Mesothelial cell of epicardium (in vitro differentiated cells): Measurements from ENCODE around the gene NPY2R. TPM values are rescaled to one million over a fixed set of nuclear protein-coding genes. Genes with fewer than 3 reads are reported as not detected.

Experiments
- DNase-seq, 2 experiments: peaks; one replicate each; pipeline ENCODE4 v3.0.0; 2021; ENCODE audit warnings: low spot score in 2 of 2; ENCODE audit not compliant: unreplicated experiment in 2 of 2
- H3K27ac Mint-ChIP-seq: 2 replicates; pipeline ENCODE4 v1.8.0; 2021; ENCODE audit warnings: mixed read lengths
- H3K27me3 Mint-ChIP-seq: 2 replicates; pipeline ENCODE4 v1.8.0; 2021; ENCODE audit warnings: low read depth, mixed read lengths
- H3K36me3 Mint-ChIP-seq: 2 replicates; pipeline ENCODE4 v1.8.0; 2021; ENCODE audit warnings: mixed read lengths
- H3K4me1 Mint-ChIP-seq: 2 replicates; pipeline ENCODE4 v1.8.0; 2021; ENCODE audit warnings: mixed read lengths
- H3K4me3 Mint-ChIP-seq: 2 replicates; pipeline ENCODE4 v1.8.0; 2021; ENCODE audit warnings: mild to moderate bottlenecking, moderate library complexity, mixed read lengths
- H3K9me3 Mint-ChIP-seq: 2 replicates; pipeline ENCODE4 v1.8.0; 2021; ENCODE audit warnings: mixed read lengths
- total RNA-seq: library from RNA; stranded (reverse); gene quantifications from 3 replicates; pipeline ENCODE4 v1.2.1, GENCODE V29; 2021
- TF ChIP-seq, protein P1 (sequence below): fragments of 200-600 bp; sonication (generic); IDR thresholded peaks from one replicate; pipeline ENCODE4 v1.5.0; 2021; ENCODE audit warnings: antibody characterized with exemption; ENCODE audit not compliant: unreplicated experiment

The NPY2R gene
- total RNA-seq, 1 donor from 2014 or later, result not detected

DNA sequence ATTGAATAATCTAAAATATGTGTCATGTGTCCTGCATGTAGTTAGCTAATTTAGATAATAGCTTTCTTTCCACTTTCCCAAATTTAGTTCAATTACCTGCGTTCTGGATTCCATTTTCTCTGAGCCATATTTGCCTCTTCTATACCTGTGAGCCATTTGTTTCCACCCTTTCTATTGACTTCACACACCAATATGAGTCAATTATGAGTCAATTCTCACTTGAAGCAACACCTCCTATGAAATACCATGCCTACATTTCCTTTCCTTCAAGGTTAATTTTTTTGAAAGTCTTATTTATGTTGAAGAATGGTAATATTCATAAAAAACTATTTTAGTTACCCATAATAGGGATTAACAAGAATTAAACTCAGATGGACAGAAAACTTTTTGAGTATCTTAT is 25.8 kb downstream of the NPY2R start:
- H3K27ac Mint-ChIP-seq, result no peak overlapping the region

DNA sequence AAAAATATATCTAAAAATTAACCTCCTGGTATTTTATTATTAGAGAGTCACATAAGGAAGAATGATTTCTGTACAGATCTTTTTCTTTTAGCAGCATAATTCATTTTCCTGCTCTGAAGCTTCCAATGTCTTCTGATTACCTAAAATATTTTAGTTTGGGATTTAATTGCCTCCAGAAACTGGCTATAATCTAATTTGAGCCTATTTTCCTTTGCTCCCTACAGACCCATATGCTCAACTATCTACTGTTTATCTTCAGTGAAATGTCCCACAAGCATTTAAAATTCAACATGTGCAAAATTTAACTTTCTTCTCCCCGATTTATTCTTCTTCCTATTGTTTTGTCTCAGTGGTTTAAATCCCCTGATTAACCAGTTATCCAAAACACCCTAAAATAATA is 29.1 kb downstream of the NPY2R start:
- Mint-ChIP-seq H3K27me3 (no peaks in the 10 kb centered on the region), H3K4me1 (no peaks in the 10 kb centered on the region)

More for the DNA sequence above, 25.8 kb downstream of the NPY2R start:
- TF ChIP-seq, protein P1, sequence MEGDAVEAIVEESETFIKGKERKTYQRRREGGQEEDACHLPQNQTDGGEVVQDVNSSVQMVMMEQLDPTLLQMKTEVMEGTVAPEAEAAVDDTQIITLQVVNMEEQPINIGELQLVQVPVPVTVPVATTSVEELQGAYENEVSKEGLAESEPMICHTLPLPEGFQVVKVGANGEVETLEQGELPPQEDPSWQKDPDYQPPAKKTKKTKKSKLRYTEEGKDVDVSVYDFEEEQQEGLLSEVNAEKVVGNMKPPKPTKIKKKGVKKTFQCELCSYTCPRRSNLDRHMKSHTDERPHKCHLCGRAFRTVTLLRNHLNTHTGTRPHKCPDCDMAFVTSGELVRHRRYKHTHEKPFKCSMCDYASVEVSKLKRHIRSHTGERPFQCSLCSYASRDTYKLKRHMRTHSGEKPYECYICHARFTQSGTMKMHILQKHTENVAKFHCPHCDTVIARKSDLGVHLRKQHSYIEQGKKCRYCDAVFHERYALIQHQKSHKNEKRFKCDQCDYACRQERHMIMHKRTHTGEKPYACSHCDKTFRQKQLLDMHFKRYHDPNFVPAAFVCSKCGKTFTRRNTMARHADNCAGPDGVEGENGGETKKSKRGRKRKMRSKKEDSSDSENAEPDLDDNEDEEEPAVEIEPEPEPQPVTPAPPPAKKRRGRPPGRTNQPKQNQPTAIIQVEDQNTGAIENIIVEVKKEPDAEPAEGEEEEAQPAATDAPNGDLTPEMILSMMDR, result no peak
- Mint-ChIP-seq H3K27me3 (no peaks in the 10 kb centered on the region), H3K4me3 (no peak overlapping the region), H3K9me3 (no peaks in the 10 kb centered on the region), H3K36me3 (no peaks in the 10 kb centered on the region), H3K4me1 (no peaks in the 10 kb centered on the region)
- DNase-seq, result no peak

DNA sequence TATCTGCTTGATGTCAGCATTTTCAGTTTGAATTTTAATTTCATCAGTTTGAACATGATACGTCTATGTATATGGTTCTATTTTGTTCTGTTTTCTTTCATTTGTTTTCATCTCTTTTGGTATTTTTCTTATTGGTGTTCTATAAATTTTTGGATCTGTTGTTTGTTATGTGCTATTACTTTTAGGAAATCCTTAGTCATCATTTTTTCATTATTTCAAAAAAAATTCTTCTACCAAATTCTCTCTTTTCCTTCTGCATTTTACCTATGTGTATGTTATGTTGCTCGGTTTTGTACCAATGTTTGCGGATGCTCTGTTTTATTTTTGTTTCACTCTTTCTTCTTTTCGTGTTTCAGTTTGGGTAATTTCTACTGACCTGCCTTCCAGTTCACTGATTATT is 32.8 kb downstream of the NPY2R start:
- no peaks in the 10 kb centered on the region for H3K4me1 Mint-ChIP-seq
- H3K9me3 Mint-ChIP-seq, result peaks cover 8% of the 10 kb centered on the region
- peaks cover 4% of the 10 kb centered on the region for H3K27me3 Mint-ChIP-seq
- H3K36me3 Mint-ChIP-seq, result no peaks in the 10 kb centered on the region
- H3K27ac Mint-ChIP-seq, result no peak overlapping the region
- no peak for DNase-seq
- no peak overlapping the region for H3K4me3 Mint-ChIP-seq
- TF ChIP-seq, protein P1, result no peak

More for the DNA sequence above, 29.1 kb downstream of the NPY2R start:
- TF ChIP-seq, protein P1, result no peak
- Mint-ChIP-seq H3K27ac (no peak overlapping the region), H3K4me3 (no peak overlapping the region), H3K36me3 (no peaks in the 10 kb centered on the region), H3K9me3 (peaks cover 8% of the 10 kb centered on the region)
- no peak for DNase-seq

DNA sequence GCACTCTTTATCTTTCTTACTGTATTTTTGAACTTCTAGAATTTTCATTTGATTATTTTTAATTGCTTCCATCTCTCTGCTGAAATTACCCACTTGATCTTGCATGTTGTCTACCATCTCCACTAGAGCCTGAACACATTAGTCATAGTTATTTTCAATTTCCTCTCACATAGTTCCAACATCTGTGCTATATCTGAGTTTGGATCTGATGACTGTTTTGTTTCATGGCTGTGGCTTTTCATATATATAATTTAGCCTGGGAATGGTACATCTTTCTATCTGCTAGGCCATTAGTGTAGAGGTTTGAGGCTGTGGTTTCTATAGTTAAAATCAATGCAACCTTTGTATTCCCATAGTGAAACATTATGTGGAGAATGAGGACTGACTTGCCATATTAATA is 33.2 kb downstream of the NPY2R start:
- Mint-ChIP-seq H3K4me1 (no peaks in the 10 kb centered on the region), H3K9me3 (peaks cover 8% of the 10 kb centered on the region), H3K4me3 (no peak overlapping the region), H3K27me3 (peaks cover 4% of the 10 kb centered on the region), H3K27ac (no peak overlapping the region), H3K36me3 (no peaks in the 10 kb centered on the region)
- TF ChIP-seq, protein P1, result no peak
- DNase-seq, result no peak

DNA sequence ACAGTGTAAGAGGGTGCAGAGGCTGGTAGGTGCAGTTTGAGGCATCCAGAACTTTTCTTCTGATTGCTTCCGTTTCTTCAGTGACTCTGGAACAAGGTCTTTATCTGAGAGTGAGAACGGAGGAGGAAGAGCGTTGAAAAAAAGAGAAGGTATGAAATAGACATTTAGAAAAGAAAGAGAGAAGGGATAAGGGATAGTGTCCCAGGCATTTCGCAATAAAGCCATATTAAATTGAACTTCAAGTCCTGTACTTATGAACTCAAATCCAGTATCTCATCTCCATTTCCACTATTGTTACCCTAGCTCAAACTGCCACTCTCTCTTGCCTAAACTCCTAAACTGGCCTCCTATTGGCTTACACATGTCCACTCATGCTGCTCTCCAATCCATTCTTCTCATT is 36.7 kb downstream of the NPY2R start:
- peaks cover 15% of the 10 kb centered on the region for H3K27me3 Mint-ChIP-seq
- H3K27ac Mint-ChIP-seq, result no peak overlapping the region
- no peak overlapping the region for H3K4me3 Mint-ChIP-seq
- TF ChIP-seq, protein P1, result no peak
- peaks cover 8% of the 10 kb centered on the region for H3K9me3 Mint-ChIP-seq
- no peaks in the 10 kb centered on the region for H3K4me1 Mint-ChIP-seq
- no peaks in the 10 kb centered on the region for H3K36me3 Mint-ChIP-seq
- DNase-seq, result no peak
